Sigmoid colon (tissue), 7 donors: ENCODE results near the gene NUDT14. TPM values are rescaled to one million over a fixed set of nuclear protein-coding genes. Genes with fewer than 3 reads are reported as not detected.

ENCODE experiments used
- DNase-seq: peaks from one replicate; pipeline ENCODE4 v3.0.0-alpha.2; 2019
- H3K27ac ChIP-seq, 4 donors: fragments of 200-600 bp; sonication (generic); one replicate each; pipeline ENCODE4 v1.5.1; 2016 to 2019; ENCODE audit warnings: mild to moderate bottlenecking in 1 of 4
- H3K27me3 ChIP-seq, 3 donors: fragments of 200-600 bp; sonication (generic); one replicate each; pipeline ENCODE4 v1.5.1; 2019; ENCODE audit warnings: mild to moderate bottlenecking in 1 of 3
- H3K36me3 ChIP-seq, 4 donors: fragments of 200-600 bp; sonication (generic); one replicate each; pipeline ENCODE4 v1.5.1; 2016 to 2019
- H3K4me1 ChIP-seq, 4 donors: fragments of 200-600 bp; sonication (generic); one replicate each; pipeline ENCODE4 v1.5.1; 2017 to 2019
- H3K4me3 ChIP-seq, 4 donors: fragments of 200-600 bp; sonication (generic); one replicate each; pipeline ENCODE4 v1.5.1; 2017 to 2019; ENCODE audit warnings: mild to moderate bottlenecking in 2 of 4, moderate library complexity in 1 of 4
- H3K9me3 ChIP-seq, 4 donors: fragments of 200-600 bp in 3 of 4; sonication (generic) in 3 of 4; one replicate each; pipeline versions ENCODE4 v1.5.1 to v1.6.1; 2013 to 2019
- EP300 ChIP-seq, 4 donors: sonication (generic); formaldehyde crosslinking; IDR thresholded peaks; one replicate each; pipeline ENCODE4 v1.6.1; 2017; ENCODE audit warnings: antibody characterized with exemption in 4 of 4
- POLR2A ChIP-seq, 2 donors: fragments of 450-650 bp; IDR thresholded peaks; one replicate each; pipeline ENCODE4 v1.6.1; 2016; ENCODE audit warnings: antibody characterized with exemption in 2 of 2, mild to moderate bottlenecking in 2 of 2, moderate library complexity in 2 of 2
- POLR2AphosphoS5 ChIP-seq, 4 donors: sonication (generic); formaldehyde crosslinking; IDR thresholded peaks; one replicate each; pipeline ENCODE4 v1.6.1; 2017; ENCODE audit warnings: antibody characterized with exemption in 4 of 4
- WGBS, 2 donors: extraction: QIAGEN DNeasy Blood & Tissue Kit; methylation state at CpG; one replicate each; pipeline ENCODE4 v1.1.7; 2013; 5-methylcytosine and 5-hydroxymethylcytosine counted together
- intact Hi-C: fragments of 100-400 bp; cut with DNase I; formaldehyde crosslinking; loops from one replicate; pipeline ENCODE4 v1.15.1; 2023
- polyA plus RNA-seq, 3 donors: library from polyadenylated mRNA; stranded (reverse); fragments of 200-250 nt; gene quantifications; one replicate each; pipeline ENCODE4 v1.2.3, GENCODE V29; 2013
- total RNA-seq, 4 donors: library from RNA; depleted of rRNA; stranded (reverse); fragments of >200 nt; gene quantifications; one replicate each; pipeline ENCODE4 v1.1.0, GENCODE V29; 2016
- TF ChIP-seq, protein P1 (sequence below), 4 experiments: fragments of 450-650 bp in 3 of 4; fragments of 200-600 bp in 1 of 4; IDR thresholded peaks; one replicate each; pipeline ENCODE4 v1.5.1; 2016 to 2019; ENCODE audit warnings: antibody characterized with exemption in 4 of 4, mild to moderate bottlenecking in 3 of 4, moderate library complexity in 2 of 4
- donor health status: healthy with polysubstance abuse.
- donor health status: Bipolar disorder and iron deficiency.
- donor health status: healthy.

Gene NUDT14
- total and polyA plus RNA-seq, 7 donors = 4.1 to 47.4 (median 10.5) TPM

DNA sequence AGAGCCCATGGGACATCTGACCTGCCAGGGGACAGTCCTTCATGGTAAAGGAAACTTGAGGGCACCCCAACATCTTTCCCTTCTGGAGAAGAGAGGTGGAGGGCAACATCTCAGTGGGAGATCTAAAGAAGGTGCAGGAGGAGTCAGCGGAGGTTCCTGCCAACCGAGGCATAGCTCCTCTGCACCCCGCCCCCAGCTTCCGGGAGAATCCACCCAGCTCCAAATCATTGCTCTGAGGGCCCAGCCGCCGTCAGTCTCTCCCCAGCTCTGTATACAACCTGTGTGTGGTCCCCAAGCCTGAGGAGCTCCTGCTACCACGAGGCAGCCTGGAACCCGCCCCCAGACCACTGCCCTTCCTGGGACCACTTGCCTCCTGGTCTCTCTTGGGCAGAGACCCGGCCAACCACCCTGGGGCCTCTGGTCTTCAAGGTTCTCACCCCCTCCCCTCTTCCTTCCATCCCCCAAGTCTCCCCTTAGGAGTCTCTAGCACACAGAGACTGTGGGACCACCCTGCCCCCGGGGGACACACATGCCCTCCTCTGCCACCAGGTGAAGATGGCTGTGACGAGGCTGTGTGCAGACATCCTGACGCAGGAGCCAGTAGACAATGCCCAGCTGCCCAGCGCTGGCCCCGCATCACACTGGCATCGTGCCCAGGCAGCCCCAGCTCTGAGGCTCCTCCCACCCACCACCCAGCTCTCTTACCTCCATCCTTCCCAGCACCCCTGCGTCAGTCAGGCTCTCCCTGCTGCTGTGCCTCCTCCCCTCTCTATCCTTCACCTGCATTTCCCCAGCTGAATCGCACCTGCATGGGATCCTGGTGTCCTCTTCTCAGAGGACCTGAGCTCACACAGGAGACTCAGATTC lies 13.0 kb upstream of the NUDT14 start:
- Histone ChIP-seq H3K4me3 (no peak overlapping the region), H3K27me3 (peaks cover 43 to 87% (median 76%) of the 10 kb centered on the region in 3 donors), H3K36me3 (no peaks in the 10 kb centered on the region), H3K27ac (peak overlapping the region in 1 of 4 donors; percentile 5), H3K9me3 (no peaks in the 10 kb centered on the region), H3K4me1 (peaks cover 0 to 28% (median 26%) of the 10 kb centered on the region in 4 donors)
- WGBS, 2 donors = 19 to 37% methylated on average over 17 of the region's 17 CpGs
- DNase-seq = no peak
- TF ChIP-seq POLR2AphosphoS5 (IDR thresholded peaks at IDR 0.05) = no peak
- TF ChIP-seq EP300 (IDR thresholded peaks at IDR 0.05) = no peak
- intact Hi-C loops = no loop called here

DNA sequence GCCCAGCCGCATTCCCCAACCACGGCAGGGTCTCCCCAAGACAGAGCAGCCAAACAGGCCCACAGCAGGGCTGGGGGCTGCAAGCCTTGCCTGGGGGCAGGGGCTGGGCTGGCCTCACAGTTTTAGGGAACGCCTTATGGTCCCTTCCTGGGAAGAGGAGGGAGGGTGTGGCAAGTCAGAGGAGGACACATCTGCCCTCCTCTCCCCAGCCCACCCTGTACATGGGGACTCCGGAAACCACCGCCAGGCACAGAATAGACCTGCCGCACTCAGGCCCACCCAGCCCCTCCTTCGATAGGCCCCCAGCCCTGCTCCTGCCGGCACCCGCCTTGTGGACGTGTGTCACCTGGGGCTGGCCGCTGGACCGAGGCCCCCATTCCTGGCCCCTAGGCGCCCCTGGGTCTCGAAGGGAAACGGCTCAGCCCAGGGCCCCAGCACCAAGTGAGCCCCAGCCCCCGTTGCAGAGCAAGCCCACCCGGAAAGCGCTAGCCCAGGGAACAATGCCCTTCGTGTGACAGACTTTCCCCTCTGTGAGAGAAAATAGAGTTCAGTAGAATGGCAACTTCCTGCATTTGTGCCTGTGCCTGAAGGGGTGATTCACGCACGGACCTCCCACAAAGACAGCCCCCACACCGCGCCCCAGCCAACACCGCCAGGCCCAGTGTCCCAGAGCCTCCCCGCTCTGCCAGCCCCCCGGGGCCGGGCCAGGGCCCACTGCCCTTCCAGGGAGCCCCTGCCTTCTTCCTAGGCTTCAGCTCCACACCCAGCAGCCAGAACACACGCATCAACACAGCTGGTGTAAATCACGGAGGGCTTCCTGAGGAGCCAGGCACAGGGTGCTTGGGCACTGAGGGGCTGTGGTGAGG lies 12.0 kb upstream of the NUDT14 start:
- TF ChIP-seq POLR2A (IDR thresholded peaks at IDR 0.05) = no peak
- TF ChIP-seq EP300 (IDR thresholded peaks at IDR 0.05) = no peak
- TF ChIP-seq, protein P1, sequence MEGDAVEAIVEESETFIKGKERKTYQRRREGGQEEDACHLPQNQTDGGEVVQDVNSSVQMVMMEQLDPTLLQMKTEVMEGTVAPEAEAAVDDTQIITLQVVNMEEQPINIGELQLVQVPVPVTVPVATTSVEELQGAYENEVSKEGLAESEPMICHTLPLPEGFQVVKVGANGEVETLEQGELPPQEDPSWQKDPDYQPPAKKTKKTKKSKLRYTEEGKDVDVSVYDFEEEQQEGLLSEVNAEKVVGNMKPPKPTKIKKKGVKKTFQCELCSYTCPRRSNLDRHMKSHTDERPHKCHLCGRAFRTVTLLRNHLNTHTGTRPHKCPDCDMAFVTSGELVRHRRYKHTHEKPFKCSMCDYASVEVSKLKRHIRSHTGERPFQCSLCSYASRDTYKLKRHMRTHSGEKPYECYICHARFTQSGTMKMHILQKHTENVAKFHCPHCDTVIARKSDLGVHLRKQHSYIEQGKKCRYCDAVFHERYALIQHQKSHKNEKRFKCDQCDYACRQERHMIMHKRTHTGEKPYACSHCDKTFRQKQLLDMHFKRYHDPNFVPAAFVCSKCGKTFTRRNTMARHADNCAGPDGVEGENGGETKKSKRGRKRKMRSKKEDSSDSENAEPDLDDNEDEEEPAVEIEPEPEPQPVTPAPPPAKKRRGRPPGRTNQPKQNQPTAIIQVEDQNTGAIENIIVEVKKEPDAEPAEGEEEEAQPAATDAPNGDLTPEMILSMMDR (IDR thresholded peaks at IDR 0.05) = no peak
- TF ChIP-seq POLR2AphosphoS5 (IDR thresholded peaks at IDR 0.05) = no peak
- Histone ChIP-seq H3K4me1 (peaks cover 0 to 28% (median 26%) of the 10 kb centered on the region in 4 donors), H3K36me3 (no peaks in the 10 kb centered on the region), H3K9me3 (peaks cover under 1 to 2% (median 1%) of the 10 kb centered on the region in 4 donors), H3K4me3 (no peak overlapping the region), H3K27ac (peak overlapping the region in 2 of 4 donors; percentile 5 to 38), H3K27me3 (peaks cover 43 to 85% (median 66%) of the 10 kb centered on the region in 3 donors)
- DNase-seq = no peak
- 26 to 44% methylated on average over 29 of the region's 29 CpGs for WGBS, 2 donors
- intact Hi-C loops = no loop called here

DNA sequence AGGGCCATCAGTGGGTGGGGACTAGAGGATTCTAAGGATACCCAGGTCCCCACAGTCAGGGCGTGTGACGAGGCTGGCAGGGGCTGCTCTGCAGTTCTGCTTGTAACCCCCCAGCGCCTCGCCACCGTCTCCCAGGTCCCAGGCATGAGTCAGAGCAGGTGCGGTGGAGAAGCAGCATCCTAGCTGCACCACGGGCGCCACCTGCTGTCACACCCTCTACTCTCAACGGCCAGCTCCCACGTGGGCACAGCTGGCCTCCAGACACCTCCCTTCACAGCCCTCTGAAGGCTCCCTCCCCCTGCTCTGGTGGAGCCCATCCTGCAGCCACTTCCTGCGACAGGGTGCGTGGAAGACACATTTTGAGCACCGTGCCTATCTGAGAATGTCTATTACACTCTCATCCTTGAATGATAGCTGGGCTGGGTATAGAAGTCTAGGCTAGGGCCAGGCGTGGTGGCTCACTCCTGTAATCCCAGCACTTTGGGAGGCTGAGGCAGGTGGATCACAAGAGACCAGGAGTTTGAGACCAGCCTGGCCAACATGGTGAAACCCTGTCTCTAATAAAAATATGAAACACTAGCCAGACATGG lies 6.9 kb upstream of the NUDT14 start:
- no peak overlapping the region for H3K27ac ChIP-seq
- peaks cover 4 to 50% (median 15%) of the 10 kb centered on the region in 3 donors for H3K27me3 ChIP-seq
- no peaks in the 10 kb centered on the region for H3K36me3 ChIP-seq
- no peak overlapping the region for H3K4me3 ChIP-seq
- peaks cover 2 to 5% (median 4%) of the 10 kb centered on the region in 4 donors for H3K9me3 ChIP-seq
- no peak for DNase-seq
- no peak for TF ChIP-seq POLR2A (IDR thresholded peaks at IDR 0.05)
- TF ChIP-seq EP300 (IDR thresholded peaks at IDR 0.05) = no peak
- TF ChIP-seq POLR2AphosphoS5 (IDR thresholded peaks at IDR 0.05) = no peak
- TF ChIP-seq, protein P1 (IDR thresholded peaks at IDR 0.05) = no peak
- no peaks in the 10 kb centered on the region for H3K4me1 ChIP-seq
- 49 to 72% methylated on average over 14 of the region's 14 CpGs for WGBS, 2 donors
- intact Hi-C loops = no loop called here

DNA sequence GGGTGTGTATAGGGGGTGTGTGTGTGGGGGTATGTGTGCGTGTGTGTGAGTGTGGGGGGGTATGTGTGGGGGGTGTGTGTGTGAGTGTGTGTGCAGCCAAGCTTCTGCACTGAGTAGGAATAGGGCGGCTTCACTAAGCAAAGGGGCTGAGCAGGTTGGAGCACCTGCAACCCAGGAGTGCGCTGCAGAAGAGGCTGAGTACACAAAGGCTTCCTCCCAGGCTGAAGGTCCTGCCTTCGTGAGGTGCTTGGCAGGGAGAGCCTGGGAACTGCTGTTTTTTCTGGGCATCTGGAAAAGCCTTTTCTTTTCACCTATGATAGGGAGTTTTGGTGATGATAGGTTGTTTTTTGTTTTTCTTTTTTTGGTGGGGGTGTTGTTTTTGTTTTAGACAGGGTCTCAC lies 6.0 kb upstream of the NUDT14 start:
- Histone ChIP-seq H3K9me3 (peaks cover 2 to 5% (median 4%) of the 10 kb centered on the region in 4 donors), H3K27ac (no peak overlapping the region), H3K27me3 (peaks cover 0 to 46% (median 11%) of the 10 kb centered on the region in 3 donors), H3K4me1 (no peaks in the 10 kb centered on the region), H3K36me3 (no peaks in the 10 kb centered on the region), H3K4me3 (no peak overlapping the region)
- intact Hi-C loops = no loop called here
- TF ChIP-seq, protein P1 (IDR thresholded peaks at IDR 0.05) = no peak
- TF ChIP-seq POLR2AphosphoS5 (IDR thresholded peaks at IDR 0.05) = no peak
- TF ChIP-seq POLR2A (IDR thresholded peaks at IDR 0.05) = no peak
- no peak for TF ChIP-seq EP300 (IDR thresholded peaks at IDR 0.05)
- DNase-seq = no peak
- 15 to 67% methylated on average over 4 of the region's 4 CpGs for WGBS, 2 donors
